ENCODE results near the gene ZNF71.

- TF ChIP-seq POLR2A (IDR thresholded peaks at IDR 0.05) (no peak), CTCF (IDR thresholded peaks at IDR 0.05) (no peak)
Measured at GRCh38 chr19:56603829-56604228, 8.7 kb downstream of the ZNF71 start.
